GM23338 (cell line): Measurements from ENCODE around the gene SEMA3E.

ENCODE experiments used
- CREB1 ChIP-seq: fragments of 250-450 bp; sonication (Bioruptor Pico); IDR thresholded peaks from 2 replicates; pipeline ENCODE4 v1.5.0; 2020; ENCODE audit warnings: low read depth, mild to moderate bottlenecking, moderate library complexity
- EZH2 ChIP-seq: fragments of 200-600 bp; sonication (generic); IDR thresholded peaks from one replicate; pipeline ENCODE4 v1.8.0; 2017; ENCODE audit warnings: antibody characterized with exemption, mild to moderate bottlenecking, low read depth; ENCODE audit not compliant: unreplicated experiment
- EZH2phosphoT487 ChIP-seq: fragments of 200-600 bp; sonication (generic); IDR thresholded peaks from one replicate; pipeline ENCODE4 v1.8.1; 2018; ENCODE audit warnings: antibody characterized with exemption; ENCODE audit not compliant: unreplicated experiment
- JUNB ChIP-seq: IDR thresholded peaks from one replicate; pipeline ENCODE4 v1.6.1; 2016; ENCODE audit warnings: antibody characterized with exemption; ENCODE audit not compliant: unreplicated experiment
- NANOG ChIP-seq: IDR thresholded peaks from 2 replicates; pipeline ENCODE4 v1.6.1; 2016; ENCODE audit warnings: antibody characterized with exemption, borderline replicate concordance
- POLR2AphosphoS5 ChIP-seq: IDR thresholded peaks from 2 replicates; pipeline ENCODE4 v1.6.1; 2016; ENCODE audit warnings: antibody characterized with exemption, low read depth
- ZNF114 ChIP-seq: fragments of 250-450 bp; sonication (Bioruptor Pico); IDR thresholded peaks from 2 replicates; pipeline ENCODE4 v1.5.0; 2020; ENCODE audit warnings: mild to moderate bottlenecking, moderate library complexity
- ZNF331 ChIP-seq: fragments of 250-450 bp; sonication (Bioruptor Pico); IDR thresholded peaks from 2 replicates; pipeline ENCODE4 v1.5.0; 2020; ENCODE audit warnings: low read depth, mild to moderate bottlenecking, moderate library complexity
- TF ChIP-seq, protein P1 (sequence below), 2 experiments: fragments of 200-600 bp in 1 of 2; sonication (generic) in 1 of 2; conservative IDR thresholded peaks; 2 replicates each; pipeline versions ENCODE4 v1.5.1 to v1.6.1; 2016 to 2017; ENCODE audit warnings: antibody characterized with exemption in 2 of 2, low read depth in 2 of 2, mild to moderate bottlenecking in 2 of 2, moderate library complexity in 1 of 2
- TF ChIP-seq, protein P2 (sequence below): IDR thresholded peaks from 2 replicates; pipeline ENCODE4 v1.6.1; 2016; ENCODE audit warnings: antibody characterized with exemption
- TF ChIP-seq, protein P3 (sequence below): IDR thresholded peaks from one replicate; pipeline ENCODE4 v1.6.1; 2018; ENCODE audit warnings: antibody characterized with exemption; ENCODE audit not compliant: unreplicated experiment

DNA sequence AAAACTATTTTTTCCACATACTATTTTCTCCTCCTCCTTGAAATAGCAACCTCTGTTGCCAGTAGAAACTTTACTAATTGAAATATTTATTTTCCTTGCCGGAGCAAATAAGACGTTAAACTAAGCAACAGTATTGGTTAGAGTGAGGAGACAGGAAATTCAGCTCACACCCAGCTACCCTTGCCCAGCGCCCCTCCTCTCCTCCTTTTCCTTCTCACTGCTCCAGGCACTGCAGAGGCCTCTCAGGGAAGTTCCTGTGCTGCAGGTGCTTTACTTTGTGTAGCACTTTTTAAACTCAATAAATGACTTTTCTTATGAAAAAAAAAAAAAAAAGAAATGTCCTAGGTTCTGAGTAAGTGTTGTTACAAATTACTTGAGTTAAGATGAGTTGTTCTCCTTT, 134.0 kb downstream of the SEMA3E start:
- TF ChIP-seq, protein P1, sequence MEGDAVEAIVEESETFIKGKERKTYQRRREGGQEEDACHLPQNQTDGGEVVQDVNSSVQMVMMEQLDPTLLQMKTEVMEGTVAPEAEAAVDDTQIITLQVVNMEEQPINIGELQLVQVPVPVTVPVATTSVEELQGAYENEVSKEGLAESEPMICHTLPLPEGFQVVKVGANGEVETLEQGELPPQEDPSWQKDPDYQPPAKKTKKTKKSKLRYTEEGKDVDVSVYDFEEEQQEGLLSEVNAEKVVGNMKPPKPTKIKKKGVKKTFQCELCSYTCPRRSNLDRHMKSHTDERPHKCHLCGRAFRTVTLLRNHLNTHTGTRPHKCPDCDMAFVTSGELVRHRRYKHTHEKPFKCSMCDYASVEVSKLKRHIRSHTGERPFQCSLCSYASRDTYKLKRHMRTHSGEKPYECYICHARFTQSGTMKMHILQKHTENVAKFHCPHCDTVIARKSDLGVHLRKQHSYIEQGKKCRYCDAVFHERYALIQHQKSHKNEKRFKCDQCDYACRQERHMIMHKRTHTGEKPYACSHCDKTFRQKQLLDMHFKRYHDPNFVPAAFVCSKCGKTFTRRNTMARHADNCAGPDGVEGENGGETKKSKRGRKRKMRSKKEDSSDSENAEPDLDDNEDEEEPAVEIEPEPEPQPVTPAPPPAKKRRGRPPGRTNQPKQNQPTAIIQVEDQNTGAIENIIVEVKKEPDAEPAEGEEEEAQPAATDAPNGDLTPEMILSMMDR (conservative IDR thresholded peaks at IDR 0.05; ENCODE audit: low read depth in 2 of 2) = no peak
- TF ChIP-seq EZH2 = no peak
- TF ChIP-seq EZH2phosphoT487 = no peak
- TF ChIP-seq, protein P2, sequence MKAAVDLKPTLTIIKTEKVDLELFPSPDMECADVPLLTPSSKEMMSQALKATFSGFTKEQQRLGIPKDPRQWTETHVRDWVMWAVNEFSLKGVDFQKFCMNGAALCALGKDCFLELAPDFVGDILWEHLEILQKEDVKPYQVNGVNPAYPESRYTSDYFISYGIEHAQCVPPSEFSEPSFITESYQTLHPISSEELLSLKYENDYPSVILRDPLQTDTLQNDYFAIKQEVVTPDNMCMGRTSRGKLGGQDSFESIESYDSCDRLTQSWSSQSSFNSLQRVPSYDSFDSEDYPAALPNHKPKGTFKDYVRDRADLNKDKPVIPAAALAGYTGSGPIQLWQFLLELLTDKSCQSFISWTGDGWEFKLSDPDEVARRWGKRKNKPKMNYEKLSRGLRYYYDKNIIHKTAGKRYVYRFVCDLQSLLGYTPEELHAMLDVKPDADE = no peak
- TF ChIP-seq ZNF331 = no peak
- no peak for TF ChIP-seq POLR2AphosphoS5
- TF ChIP-seq, protein P3, sequence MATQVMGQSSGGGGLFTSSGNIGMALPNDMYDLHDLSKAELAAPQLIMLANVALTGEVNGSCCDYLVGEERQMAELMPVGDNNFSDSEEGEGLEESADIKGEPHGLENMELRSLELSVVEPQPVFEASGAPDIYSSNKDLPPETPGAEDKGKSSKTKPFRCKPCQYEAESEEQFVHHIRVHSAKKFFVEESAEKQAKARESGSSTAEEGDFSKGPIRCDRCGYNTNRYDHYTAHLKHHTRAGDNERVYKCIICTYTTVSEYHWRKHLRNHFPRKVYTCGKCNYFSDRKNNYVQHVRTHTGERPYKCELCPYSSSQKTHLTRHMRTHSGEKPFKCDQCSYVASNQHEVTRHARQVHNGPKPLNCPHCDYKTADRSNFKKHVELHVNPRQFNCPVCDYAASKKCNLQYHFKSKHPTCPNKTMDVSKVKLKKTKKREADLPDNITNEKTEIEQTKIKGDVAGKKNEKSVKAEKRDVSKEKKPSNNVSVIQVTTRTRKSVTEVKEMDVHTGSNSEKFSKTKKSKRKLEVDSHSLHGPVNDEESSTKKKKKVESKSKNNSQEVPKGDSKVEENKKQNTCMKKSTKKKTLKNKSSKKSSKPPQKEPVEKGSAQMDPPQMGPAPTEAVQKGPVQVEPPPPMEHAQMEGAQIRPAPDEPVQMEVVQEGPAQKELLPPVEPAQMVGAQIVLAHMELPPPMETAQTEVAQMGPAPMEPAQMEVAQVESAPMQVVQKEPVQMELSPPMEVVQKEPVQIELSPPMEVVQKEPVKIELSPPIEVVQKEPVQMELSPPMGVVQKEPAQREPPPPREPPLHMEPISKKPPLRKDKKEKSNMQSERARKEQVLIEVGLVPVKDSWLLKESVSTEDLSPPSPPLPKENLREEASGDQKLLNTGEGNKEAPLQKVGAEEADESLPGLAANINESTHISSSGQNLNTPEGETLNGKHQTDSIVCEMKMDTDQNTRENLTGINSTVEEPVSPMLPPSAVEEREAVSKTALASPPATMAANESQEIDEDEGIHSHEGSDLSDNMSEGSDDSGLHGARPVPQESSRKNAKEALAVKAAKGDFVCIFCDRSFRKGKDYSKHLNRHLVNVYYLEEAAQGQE = no peak
- TF ChIP-seq CREB1 = no peak
- TF ChIP-seq NANOG = no peak
- no peak for TF ChIP-seq ZNF114
- TF ChIP-seq JUNB = no peak
